Panc1 (cell line): ENCODE results near the gene BANF1. TPM values are rescaled to one million over a fixed set of nuclear protein-coding genes. Genes with fewer than 3 reads are reported as not detected.

Source experiments
- ATAC-seq: fragments of 200-7000 bp; cut with Tn5 transposase; 2 replicates; pipeline ENCODE4 v1.9.1; 2020; ENCODE audit warnings: mild to moderate bottlenecking, moderate library complexity
- BruUV-seq: library from RNA; stranded (reverse); fragments of 400-500 nt; replicated peaks from 2 replicates; lab custom pipeline; 2021; lab: Mats Ljungman, UMichigan
- CTCF ChIA-PET: fragments of 300-600 bp; sonication (Branson Sonifier 250); formaldehyde crosslinking; loops from one replicate; lab custom pipeline; 2022; ENCODE audit warnings: antibody characterized with exemption; lab: Charles Lee
- POLR2A ChIA-PET: fragments of 300-600 bp; sonication (Branson Sonifier 250); formaldehyde crosslinking; loops from one replicate; lab custom pipeline; 2022; ENCODE audit warnings: antibody characterized with exemption; lab: Charles Lee
- DNase-seq: peaks from one replicate; pipeline ENCODE4 v3.0.0-alpha.2; 2010; ENCODE audit warnings: low read depth, low spot score
- H3K27ac ChIP-seq: 2 replicates; pipeline ENCODE4 v1.5.1; 2011; ENCODE audit warnings: mild to moderate bottlenecking, low read length, inconsistent platforms
- H3K27me3 ChIP-seq: fragments of 200-500 bp; sonication (Bioruptor generic); 2 replicates; pipeline ENCODE4 v1.6.0; 2014; ENCODE audit warnings: low read length, inconsistent platforms; ENCODE audit not compliant: control insufficient read depth, insufficient read depth
- H3K36me3 ChIP-seq: fragments of 200-500 bp; sonication (Bioruptor generic); 2 replicates; pipeline ENCODE4 v1.5.1; 2014; ENCODE audit warnings: inconsistent platforms, mild to moderate bottlenecking, low read length, moderate library complexity; ENCODE audit not compliant: control insufficient read depth, insufficient read depth
- H3K4me1 ChIP-seq: 2 replicates; pipeline ENCODE4 v1.5.1; 2011; ENCODE audit warnings: inconsistent platforms, mild to moderate bottlenecking, low read length, moderate library complexity; ENCODE audit not compliant: control insufficient read depth, insufficient read depth
- H3K4me3 ChIP-seq, 2 experiments: 2 replicates each; pipeline ENCODE4 v1.5.1; 2011 to 2012; ENCODE audit warnings: low read depth in 2 of 2, low read length in 2 of 2, mild to moderate bottlenecking in 2 of 2, inconsistent platforms in 1 of 2, moderate library complexity in 1 of 2
- H3K9me3 ChIP-seq: fragments of 200-500 bp; sonication (Bioruptor generic); 2 replicates; pipeline ENCODE4 v1.5.1; 2014; ENCODE audit warnings: low read depth, mild to moderate bottlenecking, inconsistent platforms, low read length, moderate library complexity; ENCODE audit not compliant: control insufficient read depth, insufficient read depth
- POLR2AphosphoS5 ChIP-seq: IDR thresholded peaks from 2 replicates; pipeline ENCODE4 v1.6.1; 2012; ENCODE audit warnings: mild to moderate bottlenecking, low read depth, low read length, moderate library complexity
- SIN3A ChIP-seq: IDR thresholded peaks from 2 replicates; pipeline ENCODE4 v1.6.1; 2012; ENCODE audit warnings: low read depth, mild to moderate bottlenecking, low read length, moderate library complexity, borderline replicate concordance; ENCODE audit not compliant: insufficient read depth
- TCF7L2 ChIP-seq: IDR thresholded peaks from 2 replicates; pipeline ENCODE4 v1.6.1; 2011; ENCODE audit warnings: mild to moderate bottlenecking, low read depth, low read length, inconsistent platforms
- in situ Hi-C: cut with HindIII; loops from 2 replicates; pipeline ENCODE4 v1.10.0; 2016; ENCODE audit warnings: low sequenced_read_pairs, low pct_unique_long_range_greater_than_20kb
- intact Hi-C: fragments of 100-400 bp; cut with micrococcal nuclease; formaldehyde crosslinking; loops from one replicate; pipeline ENCODE4 v1.10.0; 2022; ENCODE audit not compliant: unreplicated experiment
- total RNA-seq: library from RNA; stranded (reverse); gene quantifications from one replicate; pipeline ENCODE4 v1.2.1, GENCODE V29; 2021; ENCODE audit not compliant: unreplicated experiment
- TF ChIP-seq, protein P1 (sequence below), 2 experiments: IDR thresholded peaks; 2 replicates each; pipeline ENCODE4 v1.6.1; 2011 to 2012; ENCODE audit warnings: low read depth in 2 of 2, control low read depth in 1 of 2, low read length in 1 of 2, mild to moderate bottlenecking in 1 of 2, moderate library complexity in 1 of 2; ENCODE audit not compliant: insufficient read depth in 1 of 2
- TF ChIP-seq, protein P2 (sequence below): fragments of 450-650 bp; IDR thresholded peaks from 2 replicates; pipeline ENCODE4 v1.5.1; 2017; ENCODE audit warnings: mild to moderate bottlenecking

The BANF1 gene
- total RNA-seq, 1 experiment from 2014 or later, result 494 TPM

DNA sequence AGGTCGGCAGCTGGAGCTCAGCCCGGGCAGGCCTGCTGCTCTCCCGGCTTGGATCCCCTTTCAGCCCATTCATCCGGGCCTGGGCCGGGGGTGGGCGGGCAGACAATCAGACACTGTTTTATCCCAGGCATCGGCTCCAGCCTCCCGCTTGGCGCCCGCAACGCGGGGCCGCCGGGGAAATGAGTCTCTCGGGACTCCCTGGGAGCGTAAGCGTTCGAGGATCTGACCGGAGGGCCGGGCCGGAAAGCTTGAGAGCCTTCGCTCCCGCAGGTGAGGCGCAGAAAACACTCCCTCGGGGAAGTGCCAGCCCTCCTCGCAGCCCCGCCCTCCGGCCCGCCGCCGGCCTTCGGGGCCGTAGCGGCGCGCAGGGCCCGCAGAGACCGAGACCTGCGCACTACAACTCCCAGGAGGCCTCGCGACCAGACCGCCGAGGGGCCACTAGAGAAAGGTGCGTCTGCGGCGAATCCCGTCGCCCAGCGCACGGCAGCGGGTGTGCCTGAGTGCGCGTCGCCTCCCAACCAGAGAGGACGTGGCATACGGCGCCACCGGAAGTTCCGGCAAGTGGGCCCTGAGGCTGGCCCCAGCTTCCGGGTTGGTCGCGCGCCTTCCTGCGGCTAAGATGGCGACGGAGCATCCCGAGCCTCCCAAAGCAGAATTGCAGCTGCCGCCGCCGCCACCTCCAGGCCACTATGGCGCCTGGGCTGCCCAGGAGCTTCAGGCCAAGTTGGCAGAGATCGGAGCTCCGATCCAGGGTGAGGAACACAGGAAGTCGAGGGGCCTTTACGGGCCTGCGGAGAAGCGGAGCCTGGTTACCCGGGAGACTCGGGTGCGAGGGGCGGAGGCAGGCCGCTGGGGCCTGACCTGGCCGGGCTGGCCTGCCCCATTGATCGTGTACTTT lies 49.7 kb downstream of the BANF1 start, which contains the start of gene SF3B2:
TSS of gene SF3B2 (plus strand) at position 599 of the 898 bp plus-strand sequence. CDS start at position 620, 21 bp downstream.
- Histone ChIP-seq H3K36me3 (peaks cover 24% of the 10 kb centered on the region), H3K4me1 (peaks cover 18% of the 10 kb centered on the region), H3K9me3 (no peaks in the 10 kb centered on the region), H3K27me3 (no peaks in the 10 kb centered on the region), H3K27ac (peak within 1 kb of the TSS; percentile 98), H3K4me3 (peak within 1 kb of the TSS; percentile 99)
- intact Hi-C loops, result no loop called here
- no TSS peak for BruUV-seq
- TF ChIP-seq, protein P1, sequence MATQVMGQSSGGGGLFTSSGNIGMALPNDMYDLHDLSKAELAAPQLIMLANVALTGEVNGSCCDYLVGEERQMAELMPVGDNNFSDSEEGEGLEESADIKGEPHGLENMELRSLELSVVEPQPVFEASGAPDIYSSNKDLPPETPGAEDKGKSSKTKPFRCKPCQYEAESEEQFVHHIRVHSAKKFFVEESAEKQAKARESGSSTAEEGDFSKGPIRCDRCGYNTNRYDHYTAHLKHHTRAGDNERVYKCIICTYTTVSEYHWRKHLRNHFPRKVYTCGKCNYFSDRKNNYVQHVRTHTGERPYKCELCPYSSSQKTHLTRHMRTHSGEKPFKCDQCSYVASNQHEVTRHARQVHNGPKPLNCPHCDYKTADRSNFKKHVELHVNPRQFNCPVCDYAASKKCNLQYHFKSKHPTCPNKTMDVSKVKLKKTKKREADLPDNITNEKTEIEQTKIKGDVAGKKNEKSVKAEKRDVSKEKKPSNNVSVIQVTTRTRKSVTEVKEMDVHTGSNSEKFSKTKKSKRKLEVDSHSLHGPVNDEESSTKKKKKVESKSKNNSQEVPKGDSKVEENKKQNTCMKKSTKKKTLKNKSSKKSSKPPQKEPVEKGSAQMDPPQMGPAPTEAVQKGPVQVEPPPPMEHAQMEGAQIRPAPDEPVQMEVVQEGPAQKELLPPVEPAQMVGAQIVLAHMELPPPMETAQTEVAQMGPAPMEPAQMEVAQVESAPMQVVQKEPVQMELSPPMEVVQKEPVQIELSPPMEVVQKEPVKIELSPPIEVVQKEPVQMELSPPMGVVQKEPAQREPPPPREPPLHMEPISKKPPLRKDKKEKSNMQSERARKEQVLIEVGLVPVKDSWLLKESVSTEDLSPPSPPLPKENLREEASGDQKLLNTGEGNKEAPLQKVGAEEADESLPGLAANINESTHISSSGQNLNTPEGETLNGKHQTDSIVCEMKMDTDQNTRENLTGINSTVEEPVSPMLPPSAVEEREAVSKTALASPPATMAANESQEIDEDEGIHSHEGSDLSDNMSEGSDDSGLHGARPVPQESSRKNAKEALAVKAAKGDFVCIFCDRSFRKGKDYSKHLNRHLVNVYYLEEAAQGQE (IDR thresholded peaks at IDR 0.05; ENCODE audit: insufficient read depth in 1 of 2, low read depth in 2 of 2, low read length in 1 of 2), result 0 out of 4 replicates have a peak, but pooled peaks of 1 of the 2 experiments have one; percentile 51
- peak; percentile 88; the same call in 1 of the 2 replicates for TF ChIP-seq SIN3A
- TF ChIP-seq TCF7L2, result no peak; the same call in 1 of the 2 replicates
- TF ChIP-seq POLR2AphosphoS5, result peak; percentile 91
- TF ChIP-seq, protein P2, sequence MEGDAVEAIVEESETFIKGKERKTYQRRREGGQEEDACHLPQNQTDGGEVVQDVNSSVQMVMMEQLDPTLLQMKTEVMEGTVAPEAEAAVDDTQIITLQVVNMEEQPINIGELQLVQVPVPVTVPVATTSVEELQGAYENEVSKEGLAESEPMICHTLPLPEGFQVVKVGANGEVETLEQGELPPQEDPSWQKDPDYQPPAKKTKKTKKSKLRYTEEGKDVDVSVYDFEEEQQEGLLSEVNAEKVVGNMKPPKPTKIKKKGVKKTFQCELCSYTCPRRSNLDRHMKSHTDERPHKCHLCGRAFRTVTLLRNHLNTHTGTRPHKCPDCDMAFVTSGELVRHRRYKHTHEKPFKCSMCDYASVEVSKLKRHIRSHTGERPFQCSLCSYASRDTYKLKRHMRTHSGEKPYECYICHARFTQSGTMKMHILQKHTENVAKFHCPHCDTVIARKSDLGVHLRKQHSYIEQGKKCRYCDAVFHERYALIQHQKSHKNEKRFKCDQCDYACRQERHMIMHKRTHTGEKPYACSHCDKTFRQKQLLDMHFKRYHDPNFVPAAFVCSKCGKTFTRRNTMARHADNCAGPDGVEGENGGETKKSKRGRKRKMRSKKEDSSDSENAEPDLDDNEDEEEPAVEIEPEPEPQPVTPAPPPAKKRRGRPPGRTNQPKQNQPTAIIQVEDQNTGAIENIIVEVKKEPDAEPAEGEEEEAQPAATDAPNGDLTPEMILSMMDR, result no peak
- in situ Hi-C loops, result no loop called here
- ChIA-PET CTCF (interaction anchor here (0.5 to 1.0 kb wide), 5 partner anchors 19 to 1800 kb away, joined by 3 to 7 read pairs (median 6); no protein-coding TSS in a partner anchor), POLR2A (interaction anchor here (0.6 to 1.4 kb wide), 4 partner anchors 19 to 200 kb away, joined by 3 to 9 read pairs (median 5); partner anchors contain the start of gene BANF1)
- peak; percentile 99 for ATAC-seq
- peak; percentile 93 for DNase-seq

- ATAC-seq (no peak), DNase-seq (no peak)
- BruUV-seq, result no TSS peak
- intact Hi-C loops, result no loop called here
- CTCF ChIA-PET, result interaction anchor here (1.0 kb wide), 1 partner anchor 19 kb away, joined by 6 read pairs; no protein-coding TSS in a partner anchor
- H3K27ac ChIP-seq, result peak overlapping the region; percentile 98
- no peaks in the 10 kb centered on the region for H3K9me3 ChIP-seq
- POLR2A ChIA-PET, result interaction anchor here (1.3 kb wide), 2 partner anchors 19 to 193 kb away, joined by 4 to 6 read pairs; no protein-coding TSS in a partner anchor
- peak overlapping the region; percentile 99 for H3K4me3 ChIP-seq
- H3K36me3 ChIP-seq, result peaks cover 28% of the 10 kb centered on the region
- H3K4me1 ChIP-seq, result peaks cover 18% of the 10 kb centered on the region
- in situ Hi-C loops, result no loop called here
- TF ChIP-seq, protein P1 (IDR thresholded peaks at IDR 0.05; ENCODE audit: insufficient read depth in 1 of 2, low read depth in 2 of 2, low read length in 1 of 2), result no peak
- TF ChIP-seq, protein P2, result no peak
- TF ChIP-seq TCF7L2 (no peak), SIN3A (0 out of 2 replicates have a peak, but pooled peaks have one; percentile 54), POLR2AphosphoS5 (no peak)
- no peaks in the 10 kb centered on the region for H3K27me3 ChIP-seq
Measured at GRCh38 chr11:66052664-66052982, 50.3 kb downstream of the BANF1 start.
